ENCODE measurements around the gene ECE2.
"Not testable (repeated sequence)": the region's sequence is repeated elsewhere in the genome, so short reads cannot be mapped to it uniquely, and the experiment has no call there.

Gene ECE2

GRCh38 chr3:184337399-184337714, 61.5 kb downstream of the ECE2 start, which contains the start of gene FAM131A:
Gene FAM131A (plus strand): TSS chr3:184337600. CDS start chr3:184337631, 31 bp downstream.
- no peak for DNase-seq

DNA sequence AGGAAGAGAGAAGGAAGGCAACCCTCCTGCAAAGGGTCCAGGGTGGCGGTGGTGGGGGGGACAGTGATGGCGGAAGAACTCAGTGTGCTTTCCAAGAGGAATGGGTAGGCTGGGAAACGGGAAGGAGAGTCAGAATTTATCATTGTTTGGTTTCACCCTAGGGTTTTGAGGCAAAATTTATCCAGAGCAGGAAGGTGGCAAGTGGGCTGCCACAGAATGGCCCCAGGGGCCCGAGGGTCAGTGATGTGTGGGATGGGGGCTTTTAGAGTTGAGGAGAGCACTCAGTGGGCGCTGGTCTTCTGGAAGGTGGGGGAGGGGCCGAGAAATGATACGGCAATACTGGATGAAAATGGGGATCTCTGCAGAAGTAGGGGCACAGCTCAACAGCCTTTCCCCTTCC, 62.2 kb downstream of the ECE2 start:
- DNase-seq = no peak

DNA sequence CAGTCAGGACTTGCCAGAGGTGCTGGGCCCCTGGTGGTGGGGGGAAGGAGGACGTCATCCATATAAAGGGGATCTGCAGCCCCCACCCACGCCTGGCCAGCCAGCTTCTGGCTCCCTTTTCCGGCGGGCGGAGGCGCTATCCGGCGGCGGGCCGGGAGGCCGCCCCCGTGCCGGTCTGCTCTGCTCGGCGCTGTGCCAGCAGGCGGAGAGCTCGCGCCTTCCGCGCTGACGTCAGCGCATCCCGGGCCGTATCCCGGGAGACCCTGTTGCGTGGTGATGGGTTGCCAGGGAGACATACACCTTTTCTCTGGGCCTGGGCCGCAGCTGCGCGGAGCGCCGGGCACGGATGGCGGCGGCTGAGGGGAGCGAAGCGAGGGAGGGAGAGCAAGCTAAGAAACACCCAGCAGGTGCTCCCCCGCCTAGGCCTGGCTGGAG, 62.7 kb downstream of the ECE2 start:
- peak; percentile 27 to 34 for DNase-seq

DNA sequence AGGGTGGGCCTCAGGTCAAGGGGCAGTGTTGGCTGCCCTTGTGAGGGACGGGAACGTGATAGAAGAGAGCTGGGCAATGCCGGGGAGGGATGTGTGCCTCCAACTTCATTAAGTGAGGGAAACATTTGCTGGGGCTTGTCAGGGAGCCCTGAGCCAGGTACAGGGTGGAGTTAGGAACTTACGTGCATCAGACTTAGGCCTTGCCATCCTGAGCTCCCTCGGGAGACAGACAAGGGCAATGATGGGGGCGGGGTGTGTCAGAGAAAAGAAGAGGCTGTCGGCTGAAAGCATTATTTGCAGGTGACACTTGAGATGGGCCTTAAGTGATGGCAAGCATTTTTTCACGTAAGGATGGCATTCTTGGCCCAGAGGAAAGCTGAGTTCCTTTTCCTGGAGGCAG, 63.2 kb downstream of the ECE2 start:
- DNase-seq = no peak

GRCh38 chr3:184339451-184340135, 63.8 kb downstream of the ECE2 start:
- DNase-seq = not testable (repeated sequence)

GRCh38 chr3:184341925-184342324, 66.1 kb downstream of the ECE2 start:
- DNase-seq = no peak
